ENCODE data around the gene MAD2L1BP. TPM values are rescaled to one million over a fixed set of nuclear protein-coding genes. Genes with fewer than 3 reads are reported as not detected.
"Not testable (repeated sequence)": the region's sequence is repeated elsewhere in the genome, so short reads cannot be mapped to it uniquely, and the experiment has no call there.

MAD2L1BP gene
- total RNA-seq, 2 experiments from 2014 or later, result 29.9 to 30.1 TPM

- peaks cover 4% of the 10 kb centered on the region for H3K4me1 Mint-ChIP-seq
- peaks cover 17% of the 10 kb centered on the region for H3K36me3 Mint-ChIP-seq
- H3K4me3 Mint-ChIP-seq, result no peak overlapping the region
Measured at GRCh38 chr6:43621078-43621835, 14.4 kb upstream of the MAD2L1BP start.

GRCh38 chr6:43621836-43622180 lies 13.8 kb upstream of the MAD2L1BP start:
- H3K4me3 Mint-ChIP-seq, result no peak overlapping the region
- no peaks in the 10 kb centered on the region for H3K27me3 Mint-ChIP-seq
- DNase-seq, result no peak
- peaks cover 16% of the 10 kb centered on the region for H3K36me3 Mint-ChIP-seq
- H3K4me1 Mint-ChIP-seq, result peaks cover 10% of the 10 kb centered on the region
- peak overlapping the region; percentile 30 for H3K27ac Mint-ChIP-seq
- H3K9me3 Mint-ChIP-seq, result no peaks in the 10 kb centered on the region

More at GRCh38 chr6:43621078-43621835, 14.4 kb upstream of the MAD2L1BP start:
- Mint-ChIP-seq H3K9me3 (no peaks in the 10 kb centered on the region), H3K27ac (no peak overlapping the region), H3K27me3 (no peaks in the 10 kb centered on the region)
- no peak for DNase-seq

GRCh38 chr6:43622541-43622940 lies 13.1 kb upstream of the MAD2L1BP start:
- Mint-ChIP-seq H3K27me3 (no peaks in the 10 kb centered on the region), H3K36me3 (peaks cover 20% of the 10 kb centered on the region), H3K4me1 (peaks cover 17% of the 10 kb centered on the region), H3K27ac (no peak overlapping the region), H3K4me3 (no peak overlapping the region), H3K9me3 (no peaks in the 10 kb centered on the region)
- no peak for DNase-seq

GRCh38 chr6:43623880-43624785 lies 11.5 kb upstream of the MAD2L1BP start:
- Mint-ChIP-seq H3K4me1 (peaks cover 25% of the 10 kb centered on the region), H3K27ac (no peak overlapping the region), H3K4me3 (no peak overlapping the region), H3K27me3 (no peaks in the 10 kb centered on the region), H3K9me3 (no peaks in the 10 kb centered on the region), H3K36me3 (peaks cover 24% of the 10 kb centered on the region)
- no peak for DNase-seq

- Mint-ChIP-seq H3K27ac (no peak overlapping the region), H3K27me3 (no peaks in the 10 kb centered on the region), H3K36me3 (peaks cover 24% of the 10 kb centered on the region), H3K9me3 (no peaks in the 10 kb centered on the region), H3K4me3 (no peak overlapping the region), H3K4me1 (peaks cover 25% of the 10 kb centered on the region)
- no peak for DNase-seq
Measured at GRCh38 chr6:43624786-43625288, 10.8 kb upstream of the MAD2L1BP start.

- H3K27me3 Mint-ChIP-seq, result no peaks in the 10 kb centered on the region
- no peak for DNase-seq
- H3K4me1 Mint-ChIP-seq, result peaks cover 30% of the 10 kb centered on the region
- no peak overlapping the region for H3K4me3 Mint-ChIP-seq
- H3K27ac Mint-ChIP-seq, result no peak overlapping the region
- peaks cover 24% of the 10 kb centered on the region for H3K36me3 Mint-ChIP-seq
- H3K9me3 Mint-ChIP-seq, result no peaks in the 10 kb centered on the region
Measured at GRCh38 chr6:43625393-43625992, 10.1 kb upstream of the MAD2L1BP start.

- Mint-ChIP-seq H3K4me3 (peak overlapping the region; percentile 61), H3K4me1 (peaks cover 34% of the 10 kb centered on the region), H3K36me3 (peaks cover 19% of the 10 kb centered on the region), H3K27me3 (no peaks in the 10 kb centered on the region), H3K9me3 (no peaks in the 10 kb centered on the region), H3K27ac (peak overlapping the region; percentile 83)
- no peak for DNase-seq
Measured at GRCh38 chr6:43627008-43627825, 8.4 kb upstream of the MAD2L1BP start.

GRCh38 chr6:43628393-43629103 lies 7.1 kb upstream of the MAD2L1BP start:
- Mint-ChIP-seq H3K27me3 (no peaks in the 10 kb centered on the region), H3K4me3 (peak overlapping the region; percentile 100), H3K9me3 (no peaks in the 10 kb centered on the region), H3K27ac (peak overlapping the region; percentile 98), H3K4me1 (peaks cover 34% of the 10 kb centered on the region), H3K36me3 (peaks cover 17% of the 10 kb centered on the region)
- DNase-seq, result peak; percentile 65

- H3K27ac Mint-ChIP-seq, result peak within 1 kb of the TSS; percentile 98
- no peaks in the 10 kb centered on the region for H3K27me3 Mint-ChIP-seq
- peaks cover 34% of the 10 kb centered on the region for H3K4me1 Mint-ChIP-seq
- peaks cover 14% of the 10 kb centered on the region for H3K36me3 Mint-ChIP-seq
- peak; percentile 97 for DNase-seq
- H3K4me3 Mint-ChIP-seq, result peak within 1 kb of the TSS; percentile 100
- H3K9me3 Mint-ChIP-seq, result no peaks in the 10 kb centered on the region
Measured at GRCh38 chr6:43629104-43629504, 6.5 kb upstream of the MAD2L1BP start, which contains the start of gene GTPBP2. Gene GTPBP2 (minus strand): TSS chr6:43629264. CDS start chr6:43629162, 102 bp downstream.

GRCh38 chr6:43629505-43630300 lies 5.9 kb upstream of the MAD2L1BP start:
- peaks cover 35% of the 10 kb centered on the region for H3K4me1 Mint-ChIP-seq
- peak; percentile 93 for DNase-seq
- H3K36me3 Mint-ChIP-seq, result peaks cover 14% of the 10 kb centered on the region
- H3K4me3 Mint-ChIP-seq, result peak overlapping the region; percentile 100
- H3K27me3 Mint-ChIP-seq, result no peaks in the 10 kb centered on the region
- no peaks in the 10 kb centered on the region for H3K9me3 Mint-ChIP-seq
- H3K27ac Mint-ChIP-seq, result peak overlapping the region; percentile 98

GRCh38 chr6:43630980-43631619 lies 4.5 kb upstream of the MAD2L1BP start:
- Mint-ChIP-seq H3K9me3 (no peaks in the 10 kb centered on the region), H3K27ac (peak overlapping the region; percentile 67), H3K4me3 (peak overlapping the region; percentile 15), H3K36me3 (peaks cover 11% of the 10 kb centered on the region), H3K4me1 (peaks cover 41% of the 10 kb centered on the region), H3K27me3 (no peaks in the 10 kb centered on the region)
- DNase-seq, result no peak

GRCh38 chr6:43633002-43633401 lies 2.6 kb upstream of the MAD2L1BP start:
- DNase-seq, H3K9me3 Mint-ChIP-seq, H3K27me3 Mint-ChIP-seq, H3K4me3 Mint-ChIP-seq, H3K27ac Mint-ChIP-seq: not testable (repeated sequence)
- H3K36me3 Mint-ChIP-seq, result peaks cover 16% of the 10 kb centered on the region
- H3K4me1 Mint-ChIP-seq, result peaks cover 29% of the 10 kb centered on the region
